SJSA1 (cell line): ENCODE data around the gene C2orf49. TPM values are rescaled to one million over a fixed set of nuclear protein-coding genes. Genes with fewer than 3 reads are reported as not detected.
A peak's percentile ranks its signal among the peaks of the same experiment; 100 is the strongest.

Source experiments
- DNase-seq, 2 experiments: peaks; one replicate each; pipeline ENCODE4 v3.0.0-alpha.2; 2015 to 2020; ENCODE audit warnings: low spot score in 2 of 2, low read depth in 1 of 2
- H3K27ac ChIP-seq: fragments of 250-450 bp; sonication (Bioruptor Pico); 2 replicates; pipeline ENCODE4 v1.5.1; 2020; ENCODE audit warnings: mild to moderate bottlenecking, moderate library complexity
- H3K27me3 ChIP-seq: fragments of 250-450 bp; sonication (Bioruptor Pico); replicated peaks from 2 replicates; pipeline ENCODE4 v1.5.1; 2020; ENCODE audit warnings: mild to moderate bottlenecking, moderate library complexity
- H3K36me3 ChIP-seq: fragments of 250-450 bp; sonication (Bioruptor Pico); 2 replicates; pipeline ENCODE4 v1.5.1; 2020; ENCODE audit warnings: mild to moderate bottlenecking
- H3K4me1 ChIP-seq: fragments of 250-450 bp; sonication (Bioruptor Pico); replicated peaks from 2 replicates; pipeline ENCODE4 v1.6.1; 2021; ENCODE audit warnings: mild to moderate bottlenecking
- H3K4me3 ChIP-seq: fragments of 250-450 bp; sonication (Bioruptor Pico); 2 replicates; pipeline ENCODE4 v1.5.1; 2020; ENCODE audit warnings: mild to moderate bottlenecking
- H3K9me3 ChIP-seq: fragments of 250-450 bp; sonication (Bioruptor Pico); replicated peaks from 2 replicates; pipeline ENCODE4 v1.5.1; 2020; ENCODE audit warnings: mild to moderate bottlenecking
- total RNA-seq: library from RNA; depleted of rRNA; stranded (reverse); fragments of >200 nt; shearing (Covaris generic); gene quantifications from 2 replicates; pipeline ENCODE4 v1.2.3, GENCODE V29; 2014

C2orf49 gene
- total RNA-seq, 1 experiment from 2014 or later = 19.6 TPM

- no peaks in the 10 kb centered on the region for H3K4me1 ChIP-seq
- no peaks in the 10 kb centered on the region for H3K27me3 ChIP-seq
- H3K36me3 ChIP-seq = peaks cover 98% of the 10 kb centered on the region
- H3K27ac ChIP-seq = no peak overlapping the region
- H3K4me3 ChIP-seq = no peak overlapping the region
- H3K9me3 ChIP-seq = no peaks in the 10 kb centered on the region
- no peak for DNase-seq
These were observed 24.0 kb downstream of the C2orf49 start for GRCh38 chr2:105361102-105361889.

GRCh38 chr2:105362862-105363591 is 25.7 kb downstream of the C2orf49 start:
- H3K4me1 ChIP-seq = no peaks in the 10 kb centered on the region
- no peak overlapping the region for H3K27ac ChIP-seq
- H3K36me3 ChIP-seq = peaks cover 100% of the 10 kb centered on the region
- H3K4me3 ChIP-seq = no peak overlapping the region
- H3K9me3 ChIP-seq = no peaks in the 10 kb centered on the region
- no peak for DNase-seq
- no peaks in the 10 kb centered on the region for H3K27me3 ChIP-seq

GRCh38 chr2:105364436-105365139 is 27.2 kb downstream of the C2orf49 start:
- H3K36me3 ChIP-seq = peaks cover 100% of the 10 kb centered on the region
- no peak for DNase-seq
- no peaks in the 10 kb centered on the region for H3K9me3 ChIP-seq
- no peak overlapping the region for H3K4me3 ChIP-seq
- H3K27me3 ChIP-seq = no peaks in the 10 kb centered on the region
- H3K27ac ChIP-seq = no peak overlapping the region
- peaks cover under 1% of the 10 kb centered on the region for H3K4me1 ChIP-seq

- no peak for DNase-seq
- H3K4me1 ChIP-seq = peaks cover 7% of the 10 kb centered on the region
- H3K4me3 ChIP-seq = no peak overlapping the region
- H3K27me3 ChIP-seq = no peaks in the 10 kb centered on the region
- no peaks in the 10 kb centered on the region for H3K9me3 ChIP-seq
- peaks cover 100% of the 10 kb centered on the region for H3K36me3 ChIP-seq
- H3K27ac ChIP-seq = no peak overlapping the region
These were observed 27.9 kb downstream of the C2orf49 start for GRCh38 chr2:105365206-105365605.

GRCh38 chr2:105368759-105369408 is 31.5 kb downstream of the C2orf49 start:
- peaks cover 38% of the 10 kb centered on the region for H3K4me1 ChIP-seq
- H3K27ac ChIP-seq = no peak overlapping the region
- no peaks in the 10 kb centered on the region for H3K9me3 ChIP-seq
- H3K36me3 ChIP-seq = peaks cover 98% of the 10 kb centered on the region
- no peak overlapping the region for H3K4me3 ChIP-seq
- no peaks in the 10 kb centered on the region for H3K27me3 ChIP-seq
- no peak for DNase-seq

- Histone ChIP-seq H3K27ac (no peak overlapping the region), H3K36me3 (peaks cover 94% of the 10 kb centered on the region), H3K27me3 (no peaks in the 10 kb centered on the region), H3K9me3 (no peaks in the 10 kb centered on the region), H3K4me1 (peaks cover 50% of the 10 kb centered on the region), H3K4me3 (no peak overlapping the region)
- peak; percentile 64 to 87 for DNase-seq
These were observed 32.7 kb downstream of the C2orf49 start for GRCh38 chr2:105369777-105370690.

GRCh38 chr2:105371156-105371555 is 33.8 kb downstream of the C2orf49 start:
- no peak for DNase-seq
- Histone ChIP-seq H3K36me3 (peaks cover 92% of the 10 kb centered on the region), H3K4me1 (peaks cover 61% of the 10 kb centered on the region), H3K27ac (no peak overlapping the region), H3K9me3 (no peaks in the 10 kb centered on the region), H3K4me3 (no peak overlapping the region), H3K27me3 (no peaks in the 10 kb centered on the region)

GRCh38 chr2:105371810-105372209 is 34.5 kb downstream of the C2orf49 start:
- no peak overlapping the region for H3K27ac ChIP-seq
- peaks cover 90% of the 10 kb centered on the region for H3K36me3 ChIP-seq
- DNase-seq = no peak
- peaks cover 67% of the 10 kb centered on the region for H3K4me1 ChIP-seq
- H3K4me3 ChIP-seq = no peak overlapping the region
- no peaks in the 10 kb centered on the region for H3K9me3 ChIP-seq
- H3K27me3 ChIP-seq = no peaks in the 10 kb centered on the region

GRCh38 chr2:105373344-105373781 is 36.0 kb downstream of the C2orf49 start:
- no peaks in the 10 kb centered on the region for H3K9me3 ChIP-seq
- no peaks in the 10 kb centered on the region for H3K27me3 ChIP-seq
- H3K36me3 ChIP-seq = peaks cover 89% of the 10 kb centered on the region
- no peak overlapping the region for H3K4me3 ChIP-seq
- peak in 1 of 2 experiments; percentile 79 for DNase-seq
- H3K4me1 ChIP-seq = peaks cover 83% of the 10 kb centered on the region
- H3K27ac ChIP-seq = peak overlapping the region; percentile 92

- Histone ChIP-seq H3K4me1 (peaks cover 89% of the 10 kb centered on the region), H3K36me3 (peaks cover 89% of the 10 kb centered on the region), H3K27me3 (no peaks in the 10 kb centered on the region), H3K9me3 (no peaks in the 10 kb centered on the region), H3K27ac (peak overlapping the region; percentile 92), H3K4me3 (no peak overlapping the region)
- peak; percentile 94 to 95 for DNase-seq
These were observed 36.6 kb downstream of the C2orf49 start for GRCh38 chr2:105373895-105374401.

GRCh38 chr2:105375001-105375561 is 37.7 kb downstream of the C2orf49 start:
- peaks cover 92% of the 10 kb centered on the region for H3K4me1 ChIP-seq
- H3K27me3 ChIP-seq = no peaks in the 10 kb centered on the region
- DNase-seq = peak; percentile 75 to 91
- H3K9me3 ChIP-seq = no peaks in the 10 kb centered on the region
- H3K27ac ChIP-seq = peak overlapping the region; percentile 92
- H3K4me3 ChIP-seq = no peak overlapping the region
- H3K36me3 ChIP-seq = peaks cover 89% of the 10 kb centered on the region

- Histone ChIP-seq H3K27me3 (no peaks in the 10 kb centered on the region), H3K27ac (peak overlapping the region; percentile 92), H3K9me3 (no peaks in the 10 kb centered on the region), H3K4me3 (no peak overlapping the region), H3K4me1 (peaks cover 95% of the 10 kb centered on the region), H3K36me3 (peaks cover 89% of the 10 kb centered on the region)
- no peak for DNase-seq
These were observed 38.7 kb downstream of the C2orf49 start for GRCh38 chr2:105376010-105376409.
